Pulmonary artery endothelial cell (primary cell): ENCODE results near the gene PNMT. TPM values are rescaled to one million over a fixed set of nuclear protein-coding genes. Genes with fewer than 3 reads are reported as not detected.

Source experiments
- DNase-seq: peaks from one replicate; pipeline ENCODE4 v3.0.0-alpha.2; 2011; ENCODE audit warnings: low read depth, low spot score
- total RNA-seq: library from RNA; depleted of rRNA; stranded (reverse); fragments of >200 nt; gene quantifications from 2 replicates; pipeline ENCODE4 v1.2.3, GENCODE V29; 2014

The PNMT gene
- total RNA-seq, 1 donor from 2014 or later, result not detected

GRCh38 chr17:39669897-39670735, 1.9 kb downstream of the PNMT start:
- no peak for DNase-seq

- no peak for DNase-seq
Observed at GRCh38 chr17:39670746-39671145, 2.5 kb downstream of the PNMT start.

GRCh38 chr17:39671651-39672521, 3.6 kb downstream of the PNMT start:
- DNase-seq, result no peak

DNA sequence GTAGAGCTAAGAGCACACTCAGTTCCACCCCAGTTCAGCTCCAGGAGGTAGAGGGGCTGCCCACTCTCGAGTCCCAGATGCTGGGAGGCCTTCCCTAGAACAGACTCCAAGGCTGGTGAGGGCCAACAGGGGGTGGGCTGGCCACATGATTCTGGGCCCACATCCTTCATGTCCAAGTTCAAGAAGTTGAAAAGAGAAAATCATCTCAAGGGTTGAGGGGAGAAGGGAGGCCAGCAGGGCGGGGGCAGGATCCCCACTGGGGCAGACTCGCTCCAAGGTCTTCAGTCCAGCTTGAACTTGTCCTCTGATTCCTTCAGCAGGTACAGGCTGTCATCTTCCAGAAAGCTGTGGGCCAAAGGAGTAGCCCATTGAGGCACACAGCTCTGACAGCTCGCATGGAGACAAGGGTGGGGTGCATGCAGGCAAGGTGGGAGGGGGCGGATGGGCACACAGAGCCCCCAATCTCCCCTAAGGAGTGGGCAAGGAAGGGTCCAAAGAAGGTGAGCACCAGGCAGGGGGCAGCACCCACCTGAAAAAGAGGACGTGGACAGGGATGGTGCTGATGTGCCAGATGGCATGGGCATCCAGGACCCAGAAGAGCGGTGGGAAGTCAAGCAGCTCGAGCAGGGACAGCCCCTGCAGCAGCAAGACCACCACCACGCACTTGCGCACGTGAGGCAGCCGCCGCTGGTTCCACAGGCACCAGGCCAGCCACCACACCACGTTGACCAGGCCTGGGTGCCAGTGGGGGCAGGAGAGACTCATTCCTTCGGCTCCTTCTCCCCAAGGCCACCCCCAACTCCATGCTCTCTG, 4.5 kb downstream of the PNMT start:
- DNase-seq, result no peak

DNA sequence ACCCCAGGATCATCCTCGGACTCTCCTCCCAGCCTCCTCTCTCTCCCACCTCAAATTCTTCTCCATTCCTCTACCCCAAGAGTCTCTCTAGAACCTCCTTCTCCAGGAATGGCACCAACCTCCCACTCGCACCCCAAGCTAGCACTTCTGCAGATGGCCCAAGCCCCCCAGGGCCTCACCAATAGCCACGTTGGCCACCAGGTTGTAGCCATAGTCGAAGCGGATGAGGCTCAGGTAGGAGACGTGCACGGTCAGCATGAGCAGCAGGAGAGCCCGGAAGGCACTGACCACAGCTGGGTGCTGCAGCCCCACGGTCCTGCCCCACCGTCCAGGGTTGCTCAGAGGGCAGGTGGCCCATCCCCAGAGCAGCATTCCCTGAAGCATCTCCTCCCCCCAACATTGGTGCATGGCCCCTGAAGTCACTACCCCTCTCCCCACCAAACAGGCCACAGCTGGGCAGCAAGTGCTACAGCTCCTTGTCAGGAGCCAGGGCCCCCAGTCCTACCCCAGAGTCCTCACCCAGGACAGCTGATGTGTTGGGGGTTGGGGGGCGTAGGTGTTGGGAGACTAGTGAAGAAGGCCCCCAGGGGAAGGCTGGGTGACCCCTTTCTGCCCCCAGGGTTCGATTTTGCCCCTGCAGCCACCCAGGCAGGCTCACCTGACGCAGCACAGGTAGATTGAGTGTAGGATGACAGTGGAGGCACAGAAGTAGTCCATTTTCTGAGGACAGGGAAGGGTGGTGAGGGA, 5.3 kb downstream of the PNMT start:
- no peak for DNase-seq

- no peak for DNase-seq
Observed at GRCh38 chr17:39674179-39674578, 5.9 kb downstream of the PNMT start.

DNA sequence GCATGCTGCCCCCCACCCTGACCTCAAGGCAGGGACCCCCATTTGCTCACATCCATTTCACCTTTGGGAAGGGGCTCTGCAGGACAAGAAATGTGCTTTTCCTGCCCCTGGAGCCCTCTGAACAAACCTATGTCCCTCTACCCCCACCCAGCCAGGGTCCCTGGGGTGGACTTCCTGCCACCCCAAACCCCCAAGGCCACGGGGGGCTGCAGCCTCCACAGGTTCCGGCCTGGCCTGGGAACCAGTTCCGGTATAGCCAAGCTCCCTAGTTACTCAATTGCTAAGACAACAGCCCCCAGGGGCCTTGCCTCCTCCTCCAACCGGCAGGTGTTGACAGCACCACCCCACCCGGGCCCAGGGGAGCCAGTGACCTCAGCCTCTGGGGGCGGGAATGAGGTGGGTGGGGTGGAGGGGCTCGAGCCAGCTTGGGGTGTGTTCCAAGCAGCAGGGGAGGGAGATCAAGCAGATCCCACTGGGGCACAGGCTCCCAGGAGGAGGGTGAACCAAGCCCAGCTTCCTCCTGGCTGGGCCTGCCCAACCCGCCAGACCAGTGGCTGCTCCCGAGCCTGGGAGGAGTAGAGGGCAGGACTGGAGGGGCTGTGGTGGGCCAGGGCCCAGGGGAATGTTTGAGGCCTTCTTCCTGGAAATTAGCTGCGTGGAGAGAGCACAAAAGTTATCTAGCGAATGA, 6.6 kb downstream of the PNMT start:
- DNase-seq, result no peak

DNA sequence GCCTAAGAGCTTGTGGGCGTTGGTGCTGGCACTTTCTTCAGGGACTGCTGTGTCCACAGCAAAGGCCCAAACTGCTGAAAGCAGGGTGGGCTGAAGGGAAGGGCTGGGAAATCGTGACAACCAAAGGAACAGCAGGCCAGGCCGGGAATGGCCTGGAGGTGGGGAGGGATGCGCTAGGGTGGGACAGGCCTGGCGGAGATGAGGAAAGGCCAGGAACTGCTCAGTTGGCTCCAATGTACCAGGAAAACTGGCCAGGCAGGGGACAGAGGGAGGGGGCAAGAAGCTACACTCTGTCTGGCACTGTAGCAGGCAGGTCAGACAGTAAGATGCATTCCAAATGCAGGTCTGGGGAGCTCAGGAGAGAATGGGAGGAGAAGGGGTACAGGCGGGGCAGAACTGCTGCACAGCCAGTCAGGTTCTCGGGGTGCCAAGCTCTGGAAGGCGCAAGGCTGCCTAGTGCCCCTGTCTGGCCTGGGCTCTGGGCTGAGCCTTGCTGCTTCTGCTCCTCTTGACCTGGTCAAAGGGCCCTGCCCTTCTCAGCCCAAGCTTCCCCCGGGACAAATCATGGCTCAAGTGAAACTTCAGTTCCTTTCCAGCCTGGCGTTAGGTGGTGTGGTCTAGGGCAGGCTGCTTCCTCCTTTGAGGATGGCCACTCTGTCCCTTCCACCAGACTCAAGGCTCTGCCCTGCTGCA, 7.3 kb downstream of the PNMT start:
- DNase-seq, result no peak

- no peak for DNase-seq
Observed at GRCh38 chr17:39676198-39676819, 8.1 kb downstream of the PNMT start.

GRCh38 chr17:39677072-39677471, 8.8 kb downstream of the PNMT start:
- DNase-seq, result no peak

GRCh38 chr17:39677542-39678339, 9.5 kb downstream of the PNMT start:
- DNase-seq, result no peak

- DNase-seq, result no peak
Observed at GRCh38 chr17:39678340-39679116, 10.3 kb downstream of the PNMT start.

- DNase-seq, result no peak
Observed at GRCh38 chr17:39679521-39680192, 11.4 kb downstream of the PNMT start.

DNA sequence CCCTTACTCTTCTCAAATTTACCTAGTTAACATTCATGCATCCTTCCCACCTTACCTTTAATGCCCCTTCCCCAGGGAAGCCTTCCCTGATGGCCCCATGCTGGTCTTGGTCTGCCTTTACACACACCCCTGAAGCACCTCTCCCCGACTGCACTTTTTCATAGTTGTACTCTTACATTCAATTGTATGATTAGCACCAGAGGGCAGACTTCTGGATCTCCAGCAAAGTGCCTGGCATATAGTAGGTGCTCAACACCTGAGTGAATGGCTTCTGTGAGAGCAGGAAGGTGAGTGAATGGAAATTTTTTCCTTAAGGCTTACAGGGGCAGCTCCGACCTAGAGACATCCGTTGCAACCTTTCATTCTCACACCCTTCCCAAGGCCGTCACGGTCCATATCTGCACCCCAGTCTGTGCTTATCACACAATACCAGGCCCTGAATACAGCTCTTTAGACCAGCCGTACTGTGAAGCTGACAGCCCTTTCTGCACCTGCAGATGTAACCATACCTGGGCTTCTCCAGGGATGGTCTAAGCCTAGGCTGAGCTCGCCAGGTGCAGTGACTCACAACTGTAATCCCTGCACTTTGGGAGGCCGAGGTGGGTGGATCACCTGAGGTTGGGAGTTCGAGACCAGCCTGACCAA, 15.2 kb downstream of the PNMT start:
- no peak for DNase-seq

GRCh38 chr17:39684369-39685192, 16.3 kb downstream of the PNMT start:
- DNase-seq, result no peak

GRCh38 chr17:39687101-39687545, 18.9 kb downstream of the PNMT start:
- DNase-seq, result no peak
